NCI-H748 (cell line): ENCODE measurements around the gene APLNR.

Source experiments
- DNase-seq: peaks from one replicate; lab custom pipeline; 2025; ENCODE audit not compliant: unreplicated experiment; lab: John Stamatoyannopoulos, UW

The APLNR gene

DNA sequence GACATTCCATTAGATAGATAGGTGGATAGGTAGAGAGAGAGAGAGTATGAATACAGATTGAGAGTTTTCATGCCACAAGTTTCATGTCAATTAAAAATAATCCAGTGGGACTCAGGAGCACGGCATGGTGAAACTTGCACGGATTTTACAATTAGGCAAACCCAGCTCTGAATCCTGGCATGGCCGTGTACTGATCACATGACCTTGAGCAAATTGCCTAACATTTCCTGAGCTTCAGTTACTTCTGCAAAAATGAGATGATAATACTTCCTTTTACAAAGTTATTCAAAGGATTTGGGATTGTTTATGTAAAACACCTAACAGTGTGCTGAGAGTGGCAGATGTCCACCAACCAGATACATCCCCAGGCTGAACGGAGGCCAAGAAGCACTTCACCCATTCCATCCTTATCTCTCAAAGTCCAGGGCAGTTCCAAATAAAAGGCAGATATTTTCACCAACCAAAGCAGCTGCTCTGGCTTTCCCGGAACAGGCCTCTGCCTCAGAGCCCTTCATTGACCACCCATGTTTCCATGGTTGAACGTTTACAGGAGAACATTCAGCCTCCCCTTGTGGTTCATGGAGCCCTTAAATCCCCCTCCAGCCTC is 17.9 kb downstream of the APLNR start:
- no peak for DNase-seq

DNA sequence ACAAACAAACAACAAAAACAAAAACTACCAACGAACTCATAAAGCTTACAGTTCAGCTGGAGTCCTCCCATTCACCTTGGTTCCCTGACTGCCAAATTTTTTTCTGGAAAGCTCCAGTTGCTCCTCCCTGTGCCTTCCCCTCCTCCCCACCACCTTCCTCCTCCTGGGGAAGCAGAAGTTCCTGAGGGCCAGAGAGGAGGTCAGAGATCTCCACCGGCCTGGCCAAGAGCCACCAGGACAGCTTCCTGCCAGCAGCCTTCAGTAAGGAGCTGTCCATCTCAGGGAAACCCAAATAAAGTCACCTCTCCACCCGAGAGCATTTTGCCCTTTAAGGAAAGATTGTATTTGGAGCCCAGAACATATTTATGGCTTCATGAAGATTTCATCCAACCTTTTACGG is 20.0 kb downstream of the APLNR start:
- no peak for DNase-seq

GRCh38 chr11:57216463-57216862 is 20.6 kb downstream of the APLNR start:
- DNase-seq, result no peak

DNA sequence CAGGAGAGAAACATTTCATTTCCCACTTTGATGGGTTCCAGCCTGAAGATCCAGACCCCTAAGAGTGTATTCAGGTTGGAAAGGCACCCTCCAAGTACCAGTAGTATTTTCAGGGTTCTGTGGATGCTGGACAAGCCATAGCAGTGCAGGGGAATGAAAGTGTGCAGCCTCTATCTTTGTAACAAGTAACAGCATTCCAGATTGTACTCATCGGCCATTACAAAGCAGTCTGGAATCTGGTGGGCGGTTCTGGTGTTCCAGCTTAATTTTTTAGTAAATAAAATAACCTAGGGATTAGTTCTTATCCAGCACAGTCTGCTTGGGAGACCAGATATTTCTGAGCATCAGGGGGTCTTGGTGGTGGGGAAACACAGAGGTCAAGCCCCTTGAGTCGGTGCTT is 22.6 kb downstream of the APLNR start:
- DNase-seq, result no peak

DNA sequence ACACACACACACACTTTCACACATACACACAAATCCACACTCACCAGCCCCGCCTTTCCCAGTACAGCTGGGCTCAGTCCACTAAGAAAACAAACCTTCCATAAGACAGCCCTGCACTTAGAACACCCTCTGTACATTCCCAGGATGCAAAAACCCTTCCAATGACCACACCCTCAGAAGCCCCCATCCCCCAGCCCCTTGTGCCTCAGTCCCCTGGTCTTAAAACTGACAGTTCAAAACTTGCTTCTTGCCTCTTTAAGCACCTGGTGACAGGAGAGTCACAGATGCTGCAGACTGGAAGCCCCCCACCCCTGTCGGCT is 23.0 kb downstream of the APLNR start:
- peak; percentile 37 for DNase-seq

- peak; percentile 94 for DNase-seq
Measured at GRCh38 chr11:57213342-57214097, 23.5 kb downstream of the APLNR start.

DNA sequence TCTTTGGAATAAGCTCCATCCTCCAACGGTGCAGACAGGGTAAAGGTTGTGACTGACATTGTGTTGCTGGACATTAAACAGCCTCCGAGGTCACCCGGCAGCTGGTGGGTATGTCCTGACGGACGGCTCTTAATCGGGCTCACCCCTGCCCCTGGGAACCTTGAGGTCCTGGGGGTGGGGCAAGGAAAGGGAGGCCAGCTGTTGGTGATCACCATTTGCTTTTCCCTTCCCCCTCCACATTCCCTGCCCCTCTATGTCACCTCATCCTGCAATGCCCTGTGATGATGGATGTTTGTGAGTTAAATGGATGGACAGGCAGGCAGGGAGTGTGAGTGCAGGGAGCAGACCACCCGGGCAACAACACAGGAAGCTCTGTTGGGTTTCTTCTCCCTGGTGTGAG is 26.3 kb downstream of the APLNR start:
- no peak for DNase-seq

DNA sequence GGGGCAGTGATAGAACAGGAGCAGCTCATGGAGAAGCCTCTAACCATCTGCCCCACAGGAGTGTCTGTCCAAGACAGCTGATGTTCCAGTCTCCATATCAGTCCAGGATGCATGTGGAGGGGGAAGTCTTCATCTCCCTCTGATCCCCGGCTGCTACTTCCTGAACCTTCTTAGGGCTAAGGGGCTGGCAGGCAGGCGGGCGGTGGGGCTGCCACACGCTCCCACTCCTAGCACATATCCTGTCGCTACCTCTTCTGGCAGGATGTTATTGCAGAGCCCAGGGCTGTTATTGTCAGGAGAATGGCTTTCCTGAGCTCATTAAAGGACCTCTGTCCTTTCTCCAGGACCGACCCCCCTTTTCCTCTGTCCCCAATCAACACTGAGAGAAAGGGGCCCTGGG is 29.9 kb downstream of the APLNR start:
- DNase-seq, result no peak

GRCh38 chr11:57205041-57205641 is 31.9 kb downstream of the APLNR start:
- no peak for DNase-seq

DNA sequence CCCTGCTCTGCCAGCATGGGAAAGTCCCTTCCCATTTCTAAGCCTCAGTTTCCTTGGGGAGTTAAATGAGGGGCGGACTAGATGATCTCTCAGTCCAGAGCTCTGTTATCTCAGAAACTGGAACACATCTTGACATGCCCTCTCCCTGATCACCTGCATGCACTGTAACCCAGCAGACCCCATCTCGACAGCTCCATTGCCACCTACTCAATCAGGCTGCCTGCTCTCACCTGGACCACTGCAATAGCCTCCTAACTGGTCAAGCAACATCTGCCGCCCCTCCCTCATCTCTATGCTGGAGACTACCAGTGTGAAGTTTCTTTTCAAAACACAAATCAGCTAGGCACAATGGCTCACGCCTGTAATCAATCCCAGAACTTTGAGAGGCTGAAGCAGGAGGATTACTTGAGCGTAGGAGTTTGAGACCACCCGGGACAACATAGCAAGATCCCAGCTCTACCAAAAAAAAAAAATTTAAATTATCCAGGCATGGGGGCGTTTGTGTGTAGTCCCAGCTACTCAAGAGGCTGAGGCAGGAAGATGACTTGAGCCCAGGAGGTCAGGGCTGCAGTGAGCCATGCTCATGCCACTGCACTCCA is 33.1 kb downstream of the APLNR start:
- DNase-seq, result peak; percentile 4

DNA sequence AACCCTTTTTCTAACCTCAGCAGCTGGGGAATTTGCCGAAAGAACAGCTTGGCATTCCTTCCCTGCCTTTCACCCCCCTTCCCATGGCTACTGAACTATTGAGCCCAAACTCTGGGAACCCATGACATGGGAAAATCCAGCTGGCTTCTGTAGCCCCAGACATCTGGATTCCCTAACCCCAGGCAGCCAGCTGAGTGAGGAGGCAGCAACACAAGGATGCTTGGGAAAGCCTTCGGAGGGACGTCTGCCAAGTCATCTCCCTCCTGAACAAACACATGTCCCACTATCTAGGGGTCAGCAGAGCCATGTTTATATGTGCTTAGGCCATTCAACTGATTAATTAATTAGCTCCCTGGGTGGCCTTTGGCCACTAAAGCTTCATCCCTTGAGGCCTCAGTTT is 33.7 kb downstream of the APLNR start:
- no peak for DNase-seq

DNA sequence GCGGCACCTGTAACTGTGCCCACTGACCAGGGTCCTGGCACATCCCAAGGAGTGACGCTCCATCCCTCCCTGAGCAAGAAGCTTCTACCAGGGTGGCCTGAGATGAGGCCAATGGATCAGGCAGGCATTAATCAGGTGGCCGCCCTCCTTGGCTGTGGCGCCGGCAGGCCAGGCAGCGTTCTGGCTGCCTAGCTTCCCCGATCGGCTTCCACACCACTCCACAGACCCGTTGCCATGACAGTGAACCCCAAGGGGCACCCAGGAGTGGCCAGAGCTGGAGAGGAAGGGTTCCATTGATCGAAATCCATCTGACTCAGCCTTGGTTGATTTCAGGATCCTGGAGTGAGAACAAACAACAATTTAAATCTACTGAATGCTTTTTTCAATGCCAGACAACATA is 34.8 kb downstream of the APLNR start:
- peak; percentile 60 for DNase-seq

DNA sequence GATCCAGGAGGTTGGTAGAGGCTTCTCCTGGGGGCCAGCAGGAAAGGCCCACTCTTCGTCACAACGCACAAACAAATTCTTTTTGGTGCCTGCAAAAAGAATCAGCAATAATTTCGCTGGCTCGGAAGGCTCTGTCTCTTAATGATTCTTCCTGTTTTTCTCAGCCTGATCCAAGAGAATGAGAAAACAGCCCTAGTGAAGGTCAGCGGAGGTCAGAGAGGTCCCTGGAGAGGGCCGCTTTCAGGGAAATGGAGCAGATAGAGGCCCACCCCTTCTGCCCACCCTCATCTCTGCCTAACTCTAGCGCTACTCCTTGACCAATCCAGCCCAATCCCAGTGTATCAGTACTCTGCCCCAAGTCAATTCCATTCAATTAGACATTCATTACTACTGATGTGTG is 36.1 kb downstream of the APLNR start:
- no peak for DNase-seq

GRCh38 chr11:57199330-57199729 is 37.7 kb downstream of the APLNR start:
- DNase-seq, result no peak

- DNase-seq, result no peak
Measured at GRCh38 chr11:57197762-57198161, 39.3 kb downstream of the APLNR start.

- DNase-seq, result no peak
Measured at GRCh38 chr11:57196596-57196995, 40.5 kb downstream of the APLNR start.

DNA sequence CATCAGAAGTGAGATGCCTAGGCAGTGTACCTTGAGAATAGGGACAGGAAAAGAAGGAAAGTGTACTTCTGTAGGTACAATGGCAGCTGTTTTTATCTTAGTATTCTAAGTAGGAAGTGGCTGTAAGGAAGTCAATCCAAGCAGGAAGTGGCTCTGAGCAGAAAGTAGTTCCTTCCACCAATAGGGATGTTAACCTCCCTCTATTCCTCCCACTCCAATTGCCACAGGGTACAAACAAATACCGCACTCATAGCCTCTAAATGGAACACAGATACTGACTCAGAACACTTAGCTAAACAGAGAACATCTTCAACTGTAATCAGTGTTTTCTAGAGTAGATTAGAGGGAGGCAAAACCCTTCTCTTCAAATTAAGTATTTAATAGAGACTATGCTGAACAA is 44.7 kb downstream of the APLNR start:
- DNase-seq, result no peak

DNA sequence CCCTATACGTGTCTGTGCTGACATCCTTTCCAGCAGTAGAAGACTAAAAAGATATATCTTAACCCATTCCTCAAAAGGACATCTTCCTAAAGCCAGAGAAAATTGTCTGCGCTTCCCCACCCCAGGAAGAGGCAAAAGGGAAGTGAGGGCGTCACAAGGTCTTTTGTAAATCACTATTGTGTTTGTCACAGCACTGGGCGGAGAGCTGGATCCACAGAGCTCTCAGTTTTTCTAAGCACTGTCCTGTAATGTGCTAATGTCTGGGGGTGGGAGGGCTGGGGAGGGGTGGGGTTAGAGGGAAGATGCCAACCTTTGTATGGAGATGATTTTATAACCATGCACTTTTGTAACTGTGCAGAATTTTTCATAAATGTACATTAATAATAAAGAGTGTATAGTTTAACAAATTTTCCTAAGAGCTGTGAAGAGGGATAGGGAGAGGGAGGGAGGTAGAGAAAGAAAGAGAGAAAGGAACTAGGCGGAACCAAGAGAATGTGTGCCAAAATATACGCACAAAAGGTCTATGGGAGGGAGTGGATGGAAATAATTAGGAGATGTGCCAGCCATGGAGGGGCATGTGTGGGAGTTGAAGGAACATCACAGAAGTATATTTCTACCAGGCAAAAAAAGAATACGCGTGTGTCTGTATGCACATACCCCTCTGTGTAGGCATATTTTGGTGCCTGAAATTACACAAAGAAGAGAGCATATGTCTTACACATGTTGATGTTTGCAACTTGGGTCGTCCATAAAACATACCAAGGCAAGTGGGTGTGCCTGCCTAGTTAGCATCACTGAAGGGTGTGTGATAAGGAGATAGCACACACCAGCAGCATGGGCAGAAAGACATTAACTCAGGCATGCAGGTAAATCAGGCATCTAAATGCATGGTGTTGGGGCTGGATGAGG is 45.5 kb downstream of the APLNR start:
- no peak for DNase-seq

DNA sequence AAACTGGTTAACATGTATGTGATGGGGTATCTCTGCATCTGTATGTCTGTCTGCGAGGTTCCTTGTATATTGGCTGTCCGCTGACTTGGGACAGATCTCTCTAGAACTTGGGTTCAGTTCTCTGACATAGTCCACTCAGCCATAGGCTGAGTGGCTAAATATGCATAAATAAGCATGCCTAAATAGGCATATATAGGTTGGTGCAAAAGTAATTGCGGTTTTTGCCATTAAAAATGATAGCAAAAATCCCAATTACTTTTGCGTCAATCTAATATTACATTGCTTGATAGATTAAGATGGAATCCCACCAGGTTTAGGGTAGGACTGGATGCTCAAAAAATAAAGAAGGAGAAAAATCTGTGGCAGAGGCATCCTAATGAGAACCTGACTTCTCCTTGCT is 46.5 kb downstream of the APLNR start:
- DNase-seq, result no peak
